K562 (cell line): ENCODE data around the gene ZMYND19. TPM values are rescaled to one million over a fixed set of nuclear protein-coding genes. Genes with fewer than 3 reads are reported as not detected.
A peak's percentile ranks its signal among the peaks of the same experiment; 100 is the strongest.

Experiments
- CBFA2T2 ChIP-seq: fragments of 450-650 bp; conservative IDR thresholded peaks from 2 replicates; pipeline ENCODE4 v1.6.1; 2017; ENCODE audit warnings: mild to moderate bottlenecking
- E2F6 ChIP-seq, 2 experiments: IDR thresholded peaks; 2 replicates each; pipeline ENCODE4 v1.6.1; 2011; ENCODE audit warnings: borderline replicate concordance in 1 of 2, control low read depth in 1 of 2, low read depth in 1 of 2, low read length in 1 of 2, mild to moderate bottlenecking in 1 of 2, mixed read lengths in 1 of 2, moderate library complexity in 1 of 2; ENCODE audit not compliant: insufficient read depth in 1 of 2, insufficient read length in 1 of 2, poor library complexity in 1 of 2, severe bottlenecking in 1 of 2; ENCODE audit errors: extremely low read depth in 1 of 2
- ELF4 ChIP-seq: fragments of 450-650 bp; formaldehyde crosslinking; IDR thresholded peaks from 2 replicates; pipeline ENCODE4 v1.4.0; 2022; ENCODE audit warnings: missing genetic modification characterization
- EP300 ChIP-seq: IDR thresholded peaks from 2 replicates; pipeline ENCODE4 v1.6.1; 2012; ENCODE audit warnings: low read length, improper control_type of control experiment
- FOXK2 ChIP-seq, 2 experiments: fragments of 450-650 bp; IDR thresholded peaks in 1 of 2; conservative IDR thresholded peaks in 1 of 2; 2 replicates each; pipeline ENCODE4 v1.6.1; 2016; ENCODE audit warnings: low read depth in 2 of 2, mild to moderate bottlenecking in 1 of 2
- FUS ChIP-seq: fragments of 200-400 bp; formaldehyde crosslinking; optimal IDR thresholded peaks from 2 replicates; pipeline ENCODE3; 2017; ENCODE audit warnings: low read depth, low read length
- GTF2E2 ChIP-seq: fragments of 200-800 bp; sonication (Bioruptor generic); IDR thresholded peaks from 2 replicates; pipeline ENCODE4 v1.6.1; 2016; ENCODE audit warnings: missing genetic modification characterization, missing compliant biosample characterization
- HMGN3 ChIP-seq: IDR thresholded peaks from 2 replicates; pipeline ENCODE4 v1.6.1; 2011; ENCODE audit warnings: borderline replicate concordance, low read depth, mild to moderate bottlenecking, mixed read lengths, low read length; ENCODE audit not compliant: insufficient read length; ENCODE audit errors: extremely low read depth
- KLF16 ChIP-seq: IDR thresholded peaks from 2 replicates; pipeline ENCODE4 v1.6.1; 2016; ENCODE audit warnings: antibody characterized with exemption
- MBD2 ChIP-seq: sonication (generic); IDR thresholded peaks from 2 replicates; pipeline ENCODE4 v1.6.1; 2016; ENCODE audit warnings: low read depth, borderline replicate concordance
- NCOA4 ChIP-seq: fragments of 450-650 bp; IDR thresholded peaks from 2 replicates; pipeline ENCODE4 v1.6.1; 2018; ENCODE audit warnings: mild to moderate bottlenecking; ENCODE audit not compliant: partially characterized antibody
- NCOA6 ChIP-seq: fragments of 450-650 bp; IDR thresholded peaks from 2 replicates; pipeline ENCODE4 v1.6.1; 2017; ENCODE audit warnings: mild to moderate bottlenecking
- NEUROD1 ChIP-seq: fragments of 150-350 bp; IDR thresholded peaks from 2 replicates; pipeline ENCODE4 v1.6.1; 2014; ENCODE audit warnings: borderline replicate concordance, low read length, low read depth; ENCODE audit not compliant: partially characterized antibody
- NR2C2 ChIP-seq, 2 experiments: fragments of 200-800 bp in 1 of 2; sonication (Bioruptor generic) in 1 of 2; sonication (generic) in 1 of 2; formaldehyde crosslinking in 1 of 2; IDR thresholded peaks; 2 replicates each; pipeline versions ENCODE4 v1.6.1 to v1.8.0; 2016 to 2022; ENCODE audit warnings: mild to moderate bottlenecking in 1 of 2, missing compliant biosample characterization in 1 of 2, missing genetic modification characterization in 1 of 2, missing genetic modification reagents in 1 of 2
- PURB ChIP-seq: sonication (generic); formaldehyde crosslinking; IDR thresholded peaks from 2 replicates; pipeline ENCODE4 v1.9.0; 2021; ENCODE audit warnings: low read depth, mild to moderate bottlenecking, missing genetic modification reagents
- RBM25 ChIP-seq: fragments of 200-400 bp; formaldehyde crosslinking; IDR thresholded peaks from 2 replicates; pipeline ENCODE4 v1.6.1; 2018; ENCODE audit warnings: low read length, low read depth, moderate library complexity; ENCODE audit not compliant: severe bottlenecking
- TCF7 ChIP-seq: sonication (generic); IDR thresholded peaks from 2 replicates; pipeline ENCODE4 v1.6.1; 2016; ENCODE audit warnings: antibody characterized with exemption, borderline replicate concordance
- TCF7L2 ChIP-seq: fragments of 150-350 bp; IDR thresholded peaks from 2 replicates; pipeline ENCODE4 v1.6.1; 2016; ENCODE audit warnings: low read depth, mild to moderate bottlenecking, low read length, moderate library complexity
- TCFL5 ChIP-seq: fragments of 250-450 bp; sonication (Bioruptor Pico); conservative IDR thresholded peaks from 2 replicates; pipeline ENCODE4 v1.6.1; 2021; ENCODE audit warnings: mild to moderate bottlenecking, moderate library complexity, matching md5 sums
- ZBTB1 ChIP-seq: sonication (generic); formaldehyde crosslinking; IDR thresholded peaks from 2 replicates; pipeline ENCODE4 v1.8.1; 2023; ENCODE audit warnings: missing genetic modification reagents, low read depth, mild to moderate bottlenecking, borderline replicate concordance
- ZFX ChIP-seq: sonication (generic); formaldehyde crosslinking; IDR thresholded peaks from 2 replicates; pipeline ENCODE4 v1.8.0; 2022; ENCODE audit warnings: mild to moderate bottlenecking, missing genetic modification reagents, moderate library complexity
- ZNF239 ChIP-seq: fragments of 250-450 bp; sonication (Bioruptor Pico); IDR thresholded peaks from 2 replicates; pipeline ENCODE4 v1.4.0; 2020; ENCODE audit warnings: mild to moderate bottlenecking
- ZZZ3 ChIP-seq: fragments of 450-650 bp; IDR thresholded peaks from 2 replicates; pipeline ENCODE4 v1.6.1; 2016; ENCODE audit warnings: antibody characterized with exemption, mild to moderate bottlenecking, moderate library complexity
- polyA plus RNA-seq, 8 experiments: library from polyadenylated mRNA; depleted of rRNA in 4 of 8; stranded (reverse) in 5 of 8; unstranded in 3 of 8; fragments of >200 nt; fragmentation: Nextera tagmentation in 2 of 8; fragmentation: Illumina TruSeq in 1 of 8; extraction: Ambion mirVana in 2 of 8; extraction: Trizol in 1 of 8; gene quantifications; 2 replicates each; pipeline versions ENCODE4 v1.2.1 to v1.2.3, GENCODE V29; 2011 to 2014; ENCODE audit warnings: inconsistent platforms in 1 of 8, missing spikeins in 1 of 8
- total RNA-seq, 7 experiments: library from RNA; depleted of rRNA in 6 of 7; stranded (reverse); fragments of >200 nt in 6 of 7; fragmentation: Illumina TruSeq in 2 of 7; extraction: Trizol in 2 of 7; gene quantifications; 2 replicates each; pipeline versions ENCODE4 v1.2.1 to v1.2.3, GENCODE V29; 2011 to 2021; ENCODE audit warnings: low replicate concordance in 1 of 7
- TF ChIP-seq, protein P1 (sequence below): fragments of 450-650 bp; IDR thresholded peaks from 2 replicates; pipeline ENCODE4 v1.6.1; 2018; ENCODE audit not compliant: partially characterized antibody

Gene ZMYND19
- total and polyA plus RNA-seq, 9 of the 15 experiments (the other 6 are each of a cell fraction or from before 2014, with no cell fraction given): 1.0 to 86.7 (median 44.0) TPM

DNA sequence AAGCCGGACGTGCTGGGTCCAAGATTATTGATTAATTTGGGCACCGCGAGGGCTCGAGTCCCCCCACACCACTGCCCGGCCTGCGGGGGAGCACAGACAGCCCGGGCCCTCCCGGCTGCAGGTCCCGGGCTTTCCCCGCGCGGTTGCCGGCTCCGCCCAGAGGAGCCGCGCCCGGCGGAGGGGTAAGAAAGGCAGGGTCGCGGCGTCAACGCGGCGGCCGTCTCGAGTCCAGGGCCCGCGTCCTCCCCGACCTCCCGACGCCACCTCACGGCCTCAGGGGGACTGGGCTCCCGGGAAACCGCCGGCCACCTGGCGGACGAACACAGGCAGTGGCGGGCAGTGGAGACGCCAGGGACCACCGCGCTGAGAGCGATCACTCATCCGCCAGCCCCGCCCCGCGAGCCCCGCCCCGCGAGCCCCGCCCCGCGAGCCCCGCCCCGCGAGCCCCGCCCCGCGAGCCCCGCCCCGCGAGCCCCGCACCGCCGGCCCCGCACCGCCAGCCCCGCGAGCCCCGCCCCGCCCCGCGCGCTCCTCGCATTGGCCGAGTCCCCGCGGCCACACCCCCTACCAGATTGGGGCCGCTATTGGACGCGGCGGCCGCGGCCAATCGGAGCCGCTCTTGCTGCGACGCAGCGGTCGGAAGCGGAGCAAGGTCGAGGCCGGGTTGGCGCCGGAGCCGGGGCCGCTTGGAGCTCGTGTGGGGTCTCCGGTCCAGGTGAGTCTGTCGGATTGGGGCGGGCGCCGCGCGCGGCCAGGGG, 38.9 kb downstream of the ZMYND19 start, which contains the start of gene MRPL41 (continued):
- peak in 1 of 2 experiments; percentile 78 for TF ChIP-seq E2F6 (IDR thresholded peaks at IDR 0.05; ENCODE audit: borderline replicate concordance in 1 of 2, extremely low read depth in 1 of 2, insufficient read depth in 1 of 2, insufficient read length in 1 of 2, low read depth in 1 of 2, low read length in 1 of 2, poor library complexity in 1 of 2, severe bottlenecking in 1 of 2)
- TF ChIP-seq NCOA4: no peak
- peak; percentile 64; the same call in 1 of the 2 replicates for TF ChIP-seq NCOA6
- no peak for TF ChIP-seq ZZZ3
- no peak for TF ChIP-seq TCF7L2
- no peak; the same call in 1 of the 2 replicates for TF ChIP-seq ZBTB1 (CRISPR knock-in tag)
- peak; percentile 53 for TF ChIP-seq ZFX (CRISPR knock-in tag)
- TF ChIP-seq HMGN3: peak; percentile 47
- no peak for TF ChIP-seq ELF4
- TF ChIP-seq, protein P1, sequence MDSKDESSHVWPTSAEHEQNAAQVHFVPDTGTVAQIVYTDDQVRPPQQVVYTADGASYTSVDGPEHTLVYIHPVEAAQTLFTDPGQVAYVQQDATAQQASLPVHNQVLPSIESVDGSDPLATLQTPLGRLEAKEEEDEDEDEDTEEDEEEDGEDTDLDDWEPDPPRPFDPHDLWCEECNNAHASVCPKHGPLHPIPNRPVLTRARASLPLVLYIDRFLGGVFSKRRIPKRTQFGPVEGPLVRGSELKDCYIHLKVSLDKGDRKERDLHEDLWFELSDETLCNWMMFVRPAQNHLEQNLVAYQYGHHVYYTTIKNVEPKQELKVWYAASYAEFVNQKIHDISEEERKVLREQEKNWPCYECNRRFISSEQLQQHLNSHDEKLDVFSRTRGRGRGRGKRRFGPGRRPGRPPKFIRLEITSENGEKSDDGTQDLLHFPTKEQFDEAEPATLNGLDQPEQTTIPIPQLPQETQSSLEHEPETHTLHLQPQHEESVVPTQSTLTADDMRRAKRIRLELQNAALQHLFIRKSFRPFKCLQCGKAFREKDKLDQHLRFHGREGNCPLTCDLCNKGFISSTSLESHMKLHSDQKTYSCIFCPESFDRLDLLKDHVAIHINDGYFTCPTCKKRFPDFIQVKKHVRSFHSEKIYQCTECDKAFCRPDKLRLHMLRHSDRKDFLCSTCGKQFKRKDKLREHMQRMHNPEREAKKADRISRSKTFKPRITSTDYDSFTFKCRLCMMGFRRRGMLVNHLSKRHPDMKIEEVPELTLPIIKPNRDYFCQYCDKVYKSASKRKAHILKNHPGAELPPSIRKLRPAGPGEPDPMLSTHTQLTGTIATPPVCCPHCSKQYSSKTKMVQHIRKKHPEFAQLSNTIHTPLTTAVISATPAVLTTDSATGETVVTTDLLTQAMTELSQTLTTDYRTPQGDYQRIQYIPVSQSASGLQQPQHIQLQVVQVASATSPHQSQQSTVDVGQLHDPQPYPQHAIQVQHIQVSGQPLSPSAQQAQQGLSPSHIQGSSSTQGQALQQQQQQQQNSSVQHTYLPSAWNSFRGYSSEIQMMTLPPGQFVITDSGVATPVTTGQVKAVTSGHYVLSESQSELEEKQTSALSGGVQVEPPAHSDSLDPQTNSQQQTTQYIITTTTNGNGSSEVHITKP: no peak
- no peak; the same call in 1 of the 2 replicates for TF ChIP-seq NR2C2 (CRISPR knock-in tag; IDR thresholded peaks at IDR 0.05)
- peak; percentile 82 for TF ChIP-seq NR2C2 (tag; IDR thresholded peaks at IDR 0.05)
- TF ChIP-seq RBM25: peak; percentile 100
- TF ChIP-seq TCF7: no peak
- TF ChIP-seq MBD2: peak; percentile 89; the same call in 1 of the 2 replicates
- TF ChIP-seq PURB: no peak
- TF ChIP-seq TCFL5 (CRISPR knock-in tag): no peak
- no peak for TF ChIP-seq CBFA2T2
- TF ChIP-seq GTF2E2 (tag): no peak
- no peak for TF ChIP-seq ZNF239 (CRISPR knock-in tag)
- TF ChIP-seq EP300: peak; percentile 8; the same call in 1 of the 2 replicates
- TF ChIP-seq NEUROD1: peak; percentile 65
- TF ChIP-seq FOXK2 (conservative IDR thresholded peaks at IDR 0.05 in 1 of 2, IDR thresholded peaks at IDR 0.05 in 1 of 2; ENCODE audit: low read depth in 2 of 2): no peak
- peak; percentile 31 for TF ChIP-seq FUS
- no peak for TF ChIP-seq KLF16
